ENCODE data around the gene BMP8A.

- TF ChIP-seq, protein P1, sequence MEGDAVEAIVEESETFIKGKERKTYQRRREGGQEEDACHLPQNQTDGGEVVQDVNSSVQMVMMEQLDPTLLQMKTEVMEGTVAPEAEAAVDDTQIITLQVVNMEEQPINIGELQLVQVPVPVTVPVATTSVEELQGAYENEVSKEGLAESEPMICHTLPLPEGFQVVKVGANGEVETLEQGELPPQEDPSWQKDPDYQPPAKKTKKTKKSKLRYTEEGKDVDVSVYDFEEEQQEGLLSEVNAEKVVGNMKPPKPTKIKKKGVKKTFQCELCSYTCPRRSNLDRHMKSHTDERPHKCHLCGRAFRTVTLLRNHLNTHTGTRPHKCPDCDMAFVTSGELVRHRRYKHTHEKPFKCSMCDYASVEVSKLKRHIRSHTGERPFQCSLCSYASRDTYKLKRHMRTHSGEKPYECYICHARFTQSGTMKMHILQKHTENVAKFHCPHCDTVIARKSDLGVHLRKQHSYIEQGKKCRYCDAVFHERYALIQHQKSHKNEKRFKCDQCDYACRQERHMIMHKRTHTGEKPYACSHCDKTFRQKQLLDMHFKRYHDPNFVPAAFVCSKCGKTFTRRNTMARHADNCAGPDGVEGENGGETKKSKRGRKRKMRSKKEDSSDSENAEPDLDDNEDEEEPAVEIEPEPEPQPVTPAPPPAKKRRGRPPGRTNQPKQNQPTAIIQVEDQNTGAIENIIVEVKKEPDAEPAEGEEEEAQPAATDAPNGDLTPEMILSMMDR (IDR thresholded peaks at IDR 0.05; ENCODE audit: poor library complexity) = no peak
- TF ChIP-seq EZH2 (IDR thresholded peaks at IDR 0.05; ENCODE audit: borderline replicate concordance) = no peak
- no peak for TF ChIP-seq EZH2phosphoT487 (IDR thresholded peaks at IDR 0.05; ENCODE audit: low read depth, severe bottlenecking, unreplicated experiment)
Observed at GRCh38 chr1:39452081-39452480, 39.4 kb upstream of the BMP8A start.
